Ammon's horn (tissue), 1 donor: ENCODE measurements around the gene CD46.

Experiments used
- DNase-seq: peaks from one replicate; pipeline ENCODE4 v3.0.0-alpha.2; 2016; ENCODE audit warnings: low spot score

Gene CD46

DNA sequence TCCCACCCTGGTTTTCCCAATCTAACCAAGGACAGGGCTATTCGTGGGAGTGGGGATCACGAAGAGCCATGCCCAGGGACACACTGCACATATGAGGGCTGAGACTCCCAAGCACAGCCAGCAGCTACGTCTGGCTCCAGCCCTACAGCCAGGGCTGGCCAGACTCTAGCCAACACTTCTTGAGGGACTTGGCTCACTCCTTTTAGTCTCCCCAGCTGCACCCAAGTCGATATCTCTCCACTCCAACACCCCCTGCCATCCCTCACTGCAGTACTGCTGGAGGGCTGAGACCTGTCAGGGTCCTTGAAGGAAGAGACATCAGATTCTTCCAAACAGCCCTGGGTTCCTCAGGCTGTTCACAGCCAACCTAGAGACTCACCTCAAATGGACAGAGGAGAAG lies 62.6 kb downstream of the CD46 start:
- DNase-seq, result no peak

DNA sequence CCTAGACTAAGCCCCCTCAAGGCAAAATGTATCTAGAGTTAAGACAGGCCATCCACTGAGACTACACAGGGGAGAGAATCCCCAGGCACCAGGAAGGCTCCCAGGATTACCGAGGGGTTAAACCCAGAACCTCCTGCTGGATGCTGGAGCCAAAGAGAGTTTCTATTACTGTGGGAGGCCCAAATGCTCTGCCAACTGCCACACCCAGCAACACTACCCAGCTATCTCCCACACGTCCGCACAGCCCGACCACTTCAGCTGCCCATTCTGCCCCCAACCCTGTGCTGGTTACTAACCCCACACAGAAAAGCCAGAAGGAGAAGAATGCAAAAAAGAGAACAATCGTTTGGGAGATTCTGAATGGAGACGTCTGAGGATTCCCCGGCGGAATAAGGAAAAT lies 63.6 kb downstream of the CD46 start:
- DNase-seq, result no peak

DNA sequence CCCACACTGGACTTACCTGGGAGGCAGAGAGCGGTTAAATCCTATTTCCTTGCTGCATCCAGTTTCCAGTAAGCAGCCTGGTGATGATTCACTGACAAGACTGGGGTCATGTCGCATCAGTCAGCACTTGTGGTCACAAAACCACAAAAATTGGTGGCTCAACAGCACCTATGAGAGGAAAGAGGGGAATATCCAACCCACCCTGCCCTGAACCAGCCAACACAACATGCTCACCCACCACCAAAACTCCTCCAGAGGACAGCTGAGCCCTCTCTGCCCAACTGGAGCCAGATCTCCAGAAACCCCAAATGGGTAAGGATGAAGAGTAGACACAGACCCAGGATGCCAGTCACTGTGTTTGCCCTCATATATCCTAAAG lies 64.0 kb downstream of the CD46 start:
- DNase-seq, result no peak

DNA sequence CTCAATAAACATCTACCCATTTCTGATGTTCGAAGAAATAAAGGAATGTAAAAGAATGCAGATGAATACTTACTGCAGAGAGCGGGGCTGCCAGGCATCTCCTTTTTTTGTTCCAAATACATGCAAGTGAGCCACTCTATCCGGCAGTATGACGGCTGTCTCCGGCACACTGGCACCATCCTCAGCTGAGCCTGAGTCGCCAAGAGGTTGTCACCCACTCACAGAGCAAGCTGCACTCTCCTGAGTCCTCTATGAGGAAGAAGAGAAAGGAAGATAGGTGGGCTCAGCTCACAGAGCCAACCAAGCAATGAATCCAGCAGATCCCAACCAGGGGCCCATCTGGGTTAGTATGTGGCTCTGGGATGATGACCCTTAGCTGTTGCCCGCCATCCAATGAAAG lies 65.3 kb downstream of the CD46 start:
- DNase-seq, result no peak

DNA sequence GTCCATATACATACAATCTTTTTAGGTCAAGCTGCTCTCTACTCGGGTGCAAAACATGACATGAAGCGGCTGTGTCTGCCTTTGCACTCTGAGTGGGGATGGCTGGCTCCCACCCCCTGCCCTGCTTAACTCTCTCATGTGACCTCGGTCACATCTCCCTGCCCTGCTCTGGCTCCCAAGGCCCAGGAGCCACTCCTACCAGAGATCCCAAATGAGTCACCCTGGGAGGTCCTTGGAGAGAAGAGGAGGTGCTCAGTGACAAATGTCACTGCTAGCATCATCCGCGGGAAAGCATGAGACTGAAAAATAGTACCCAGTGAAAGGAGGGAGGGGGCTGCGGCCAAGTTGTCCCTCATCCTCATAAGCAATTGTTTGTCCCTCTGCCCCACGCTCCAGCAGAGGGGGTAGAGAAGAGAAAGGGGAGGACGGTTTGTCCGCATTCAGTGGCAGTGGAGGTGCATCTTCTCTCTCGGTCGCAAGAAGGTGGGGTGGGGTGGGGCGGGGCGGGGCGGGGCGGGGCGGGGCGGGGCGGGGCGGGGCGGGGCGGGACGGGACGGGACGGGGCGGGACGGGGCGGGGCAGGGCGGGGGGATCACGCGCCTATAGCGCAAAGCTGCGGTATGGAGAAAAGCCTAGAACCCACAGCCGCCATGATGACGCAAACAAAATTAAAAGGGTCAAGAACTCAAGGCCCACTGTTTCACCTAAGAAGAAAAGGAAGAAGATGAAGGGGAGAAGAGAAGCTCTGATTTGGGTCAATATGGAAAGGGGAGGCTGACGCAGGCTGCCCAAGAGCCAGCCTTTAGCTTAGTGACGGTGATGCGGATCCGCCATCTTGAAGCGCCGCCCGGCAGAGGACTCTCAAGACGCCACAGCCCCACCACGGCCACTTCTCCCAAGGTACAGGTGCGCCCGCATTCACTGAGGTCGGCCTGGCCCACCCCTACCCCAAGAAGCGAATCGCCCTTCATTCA lies 66.2 kb downstream of the CD46 start:
- no peak for DNase-seq

DNA sequence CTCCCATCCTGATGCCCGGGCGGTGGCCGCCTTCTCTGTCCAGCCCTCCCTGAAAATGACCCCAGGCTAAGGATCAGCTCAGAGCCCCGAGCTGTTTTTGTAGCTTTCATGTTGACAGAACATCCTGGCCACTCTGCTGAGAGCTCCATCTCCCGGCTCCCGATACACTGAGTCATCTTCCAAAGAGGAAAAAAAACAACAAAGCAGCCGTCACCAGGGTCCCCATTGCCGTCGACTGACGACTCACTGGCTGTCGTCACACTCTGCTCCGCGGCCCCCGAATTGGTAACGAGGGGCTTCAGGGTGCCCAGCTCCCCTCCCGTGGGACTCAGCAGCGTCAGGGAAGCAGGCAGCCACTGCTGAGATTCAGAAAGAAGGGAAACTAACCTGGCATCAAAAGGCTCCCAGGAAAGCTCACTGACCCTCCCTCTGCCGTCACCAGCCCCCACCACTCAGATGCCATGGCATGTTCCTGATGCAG lies 67.2 kb downstream of the CD46 start:
- DNase-seq, result no peak

DNA sequence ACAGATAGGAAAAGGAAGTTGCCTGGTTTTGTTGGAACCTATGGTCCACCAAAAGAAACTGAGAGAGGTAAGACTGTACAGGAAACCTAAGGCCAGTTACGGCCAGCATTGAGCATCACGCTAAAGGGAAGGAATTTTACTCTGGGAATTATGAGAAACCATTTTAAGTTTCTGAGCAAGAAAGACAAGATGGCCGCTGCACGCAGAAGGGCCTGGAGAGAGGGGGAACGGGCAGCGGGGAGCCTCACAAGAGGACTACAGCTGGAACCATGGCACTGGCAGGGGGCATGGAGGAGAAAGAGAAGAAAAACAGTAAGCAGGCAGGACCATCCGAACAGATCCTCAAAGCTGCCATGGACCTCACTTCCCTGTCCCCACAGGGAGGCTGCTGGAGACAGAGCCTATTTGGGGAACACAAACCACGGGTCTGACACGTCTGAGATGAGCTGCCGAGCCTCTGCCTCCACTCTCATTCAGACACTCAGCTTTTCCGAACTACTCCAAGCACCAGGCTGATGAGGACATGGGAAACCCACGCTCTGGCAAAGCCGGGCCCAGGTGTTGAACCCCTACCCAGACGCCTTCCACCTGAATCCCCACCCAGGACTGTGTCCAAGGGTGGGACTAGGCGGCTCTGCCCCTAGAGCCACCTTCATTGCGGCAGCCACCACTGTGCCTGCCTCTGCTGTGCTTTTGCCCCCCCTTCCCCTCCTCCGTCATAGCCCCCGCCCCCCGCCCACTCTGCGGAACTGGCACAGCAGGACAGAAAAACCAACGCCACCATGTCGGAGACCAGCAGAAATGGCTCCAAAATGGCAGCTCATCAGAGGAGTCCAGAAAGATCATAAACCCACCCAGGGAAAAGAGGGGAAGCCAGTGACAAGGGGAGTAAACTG lies 69.0 kb downstream of the CD46 start:
- no peak for DNase-seq

DNA sequence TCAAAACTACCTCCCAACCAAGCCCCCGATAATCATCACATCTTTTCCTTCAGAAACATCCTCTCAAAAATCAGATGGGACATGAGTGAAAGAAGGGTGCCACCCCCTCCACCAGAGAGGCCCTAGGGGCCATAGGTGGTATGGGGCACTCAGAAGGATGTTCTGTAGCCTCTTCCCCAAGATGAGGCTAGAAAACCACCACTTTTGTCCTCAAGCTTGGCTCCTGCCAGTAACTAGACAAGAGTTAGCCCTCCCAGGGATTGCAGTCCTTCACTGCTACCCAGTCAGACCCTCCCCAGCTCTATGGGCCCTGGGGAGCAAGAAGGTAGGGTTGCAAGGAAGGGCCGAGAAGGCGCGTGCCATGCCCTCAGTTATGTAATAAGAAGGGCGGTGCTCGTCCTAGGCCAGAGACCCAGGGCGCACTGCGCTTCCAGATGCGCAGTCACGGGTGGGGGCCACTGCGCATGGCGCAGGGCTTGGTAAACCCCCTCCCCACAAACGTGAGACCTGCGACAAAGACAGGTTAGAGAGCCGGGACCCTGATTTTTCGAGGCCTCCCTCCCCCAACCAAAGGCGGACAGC lies 69.7 kb downstream of the CD46 start:
- DNase-seq, result no peak

DNA sequence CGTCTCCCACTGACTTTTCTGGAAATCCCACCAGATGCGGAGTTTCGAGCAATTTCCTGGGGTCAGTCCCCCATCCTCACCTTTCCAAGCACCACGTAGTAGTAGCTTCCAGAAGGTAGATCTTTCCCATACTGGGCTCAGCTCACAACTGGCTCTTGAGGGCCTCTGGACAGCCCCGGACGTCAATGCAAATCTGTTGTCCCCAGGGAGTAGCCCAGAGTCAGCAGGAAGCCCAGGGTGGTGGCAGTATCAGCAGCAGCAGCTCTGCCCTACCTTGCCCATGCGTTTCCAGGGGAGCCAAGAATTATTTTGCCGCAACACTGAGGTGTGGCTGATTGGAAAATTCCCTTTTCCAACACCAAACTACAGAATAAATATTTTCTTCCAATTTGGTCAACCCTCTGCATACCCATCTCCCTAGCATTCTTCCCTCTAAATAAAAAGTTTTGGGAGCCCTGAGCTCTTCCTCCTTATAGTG lies 70.3 kb downstream of the CD46 start:
- DNase-seq, result no peak

DNA sequence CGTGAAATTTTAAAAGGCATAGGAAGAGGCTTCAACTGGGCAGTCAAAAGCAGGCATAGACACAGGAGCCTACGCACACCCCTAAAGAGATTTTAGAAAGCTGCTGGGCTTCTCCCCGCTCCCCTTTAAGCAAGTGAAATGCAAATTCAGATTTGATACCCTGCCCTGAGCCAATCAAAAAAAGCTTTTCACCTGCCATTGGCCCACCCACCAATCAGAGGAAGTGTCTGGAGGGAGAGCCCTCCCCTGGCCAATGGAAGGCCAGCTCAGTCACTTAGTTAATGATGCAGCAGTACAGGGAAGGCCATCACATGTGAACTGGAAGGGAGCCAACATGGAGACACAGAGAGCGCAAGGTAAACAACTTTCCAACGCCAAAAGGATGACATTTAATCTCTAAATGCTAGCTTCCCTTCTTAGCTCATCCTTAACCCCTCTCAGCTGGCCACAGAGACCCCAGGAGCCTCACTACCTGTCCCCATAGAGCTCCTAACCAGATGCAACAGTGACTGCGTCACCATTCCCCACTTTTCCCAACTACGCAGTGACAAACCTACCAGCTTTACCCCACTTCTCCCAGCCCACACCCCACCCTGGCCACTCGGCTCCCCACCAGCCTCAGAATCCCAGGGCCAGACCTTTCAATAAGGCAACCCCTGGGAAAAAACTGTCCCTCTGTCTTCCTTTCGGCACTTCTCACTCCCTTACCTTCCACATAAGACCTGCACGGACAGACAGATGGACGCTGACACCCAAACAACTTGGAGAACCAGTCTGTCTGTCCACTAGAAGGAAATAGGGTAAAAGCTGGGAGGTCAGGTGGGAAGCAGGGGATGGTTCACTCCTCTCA lies 71.0 kb downstream of the CD46 start:
- peak; percentile 99 for DNase-seq

DNA sequence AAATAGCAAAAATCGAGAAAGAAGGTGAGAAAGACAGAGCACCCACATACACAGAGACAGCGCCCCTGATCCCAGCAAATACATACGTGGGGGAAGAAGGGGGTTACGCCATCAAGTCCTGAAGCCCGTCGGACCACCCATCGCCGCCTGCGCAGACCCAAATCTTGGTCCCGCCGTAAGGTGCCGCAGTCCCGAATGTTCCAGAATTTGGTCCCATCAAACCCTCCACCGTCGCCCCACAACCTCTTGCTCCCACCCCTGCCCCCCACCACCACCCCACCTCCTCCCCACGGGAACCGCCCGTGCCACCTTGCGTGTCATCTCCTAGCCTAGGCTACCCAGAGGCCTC lies 71.7 kb downstream of the CD46 start:
- no peak for DNase-seq

DNA sequence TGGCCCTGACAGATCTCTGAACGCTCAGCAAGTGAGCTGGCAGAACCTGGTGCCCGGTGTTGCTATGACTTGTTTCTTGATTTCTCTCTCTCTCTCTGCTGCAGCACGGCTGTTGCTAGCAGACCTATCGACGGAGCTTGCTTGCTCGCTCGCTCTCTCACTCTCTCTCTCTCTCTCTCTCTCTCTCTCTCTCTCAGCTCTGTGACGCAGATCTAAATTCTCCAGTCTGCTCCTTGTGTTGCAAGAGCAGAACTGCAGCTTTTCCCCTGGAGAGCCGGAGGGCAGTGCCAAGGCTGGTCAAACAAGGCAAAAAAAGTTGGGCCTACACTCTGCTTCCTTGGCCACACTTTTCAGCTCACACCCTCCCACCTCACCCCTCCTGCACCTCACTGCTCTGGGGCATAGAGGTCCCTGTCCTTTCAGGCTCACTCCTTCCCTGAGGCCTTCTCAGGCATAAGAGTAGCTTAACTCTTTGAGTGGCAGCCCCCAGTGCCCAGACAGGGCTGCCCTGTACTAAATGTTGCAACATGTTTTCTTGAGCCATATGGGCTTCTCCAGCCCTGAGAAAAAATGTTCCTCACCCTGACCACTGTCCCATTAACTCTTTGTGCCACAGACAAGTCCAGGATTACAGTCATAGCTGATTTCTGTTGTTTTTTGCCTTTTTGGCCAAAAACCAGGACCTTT lies 72.2 kb downstream of the CD46 start:
- DNase-seq, result peak; percentile 95

DNA sequence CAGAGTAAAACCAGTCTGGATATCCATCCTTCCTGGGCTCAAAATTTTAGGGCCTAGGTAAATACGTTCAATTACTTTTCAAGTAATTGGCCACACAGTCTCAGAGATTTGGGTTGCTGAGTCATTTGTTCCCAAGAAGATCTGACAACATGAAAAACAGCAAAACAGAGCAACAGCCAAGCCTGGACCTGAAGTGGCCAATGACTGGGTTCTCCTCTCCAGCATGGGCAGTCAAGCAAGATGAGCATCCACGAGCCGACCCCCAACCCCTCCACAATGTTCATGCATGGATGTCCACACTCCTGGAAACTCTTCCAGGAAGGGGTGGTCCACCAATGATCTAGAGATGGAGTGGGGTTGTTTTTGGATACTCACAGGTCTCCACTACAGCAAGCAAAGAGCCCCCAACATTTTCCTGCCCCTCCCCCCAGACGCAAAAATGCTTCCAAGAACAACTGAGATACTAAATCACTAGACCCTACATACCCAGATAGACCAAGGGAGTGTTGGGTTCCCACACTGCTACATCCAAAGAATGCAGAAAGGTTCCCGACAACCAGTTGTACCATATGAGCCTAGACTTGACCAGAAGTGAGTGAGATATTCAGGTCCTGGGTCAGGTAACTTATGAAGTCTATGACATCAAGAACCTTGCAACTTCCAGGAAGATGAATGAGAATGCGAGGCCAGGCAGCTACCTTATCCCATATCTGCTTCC lies 73.0 kb downstream of the CD46 start:
- DNase-seq, result no peak

DNA sequence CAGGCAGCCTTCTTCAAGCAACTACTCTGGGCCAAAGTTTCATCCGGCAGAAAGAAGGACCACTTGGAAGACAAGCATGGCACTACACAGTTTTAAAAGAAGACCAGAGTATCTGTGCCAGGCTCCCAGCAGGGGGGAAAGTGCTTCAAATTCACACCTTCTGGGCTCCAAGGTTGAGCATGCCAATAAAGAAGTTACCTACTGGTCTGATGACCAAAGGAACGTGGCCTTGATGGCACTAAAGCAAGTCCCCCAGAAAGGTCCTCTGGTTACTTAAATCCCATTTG lies 73.5 kb downstream of the CD46 start:
- DNase-seq, result no peak

DNA sequence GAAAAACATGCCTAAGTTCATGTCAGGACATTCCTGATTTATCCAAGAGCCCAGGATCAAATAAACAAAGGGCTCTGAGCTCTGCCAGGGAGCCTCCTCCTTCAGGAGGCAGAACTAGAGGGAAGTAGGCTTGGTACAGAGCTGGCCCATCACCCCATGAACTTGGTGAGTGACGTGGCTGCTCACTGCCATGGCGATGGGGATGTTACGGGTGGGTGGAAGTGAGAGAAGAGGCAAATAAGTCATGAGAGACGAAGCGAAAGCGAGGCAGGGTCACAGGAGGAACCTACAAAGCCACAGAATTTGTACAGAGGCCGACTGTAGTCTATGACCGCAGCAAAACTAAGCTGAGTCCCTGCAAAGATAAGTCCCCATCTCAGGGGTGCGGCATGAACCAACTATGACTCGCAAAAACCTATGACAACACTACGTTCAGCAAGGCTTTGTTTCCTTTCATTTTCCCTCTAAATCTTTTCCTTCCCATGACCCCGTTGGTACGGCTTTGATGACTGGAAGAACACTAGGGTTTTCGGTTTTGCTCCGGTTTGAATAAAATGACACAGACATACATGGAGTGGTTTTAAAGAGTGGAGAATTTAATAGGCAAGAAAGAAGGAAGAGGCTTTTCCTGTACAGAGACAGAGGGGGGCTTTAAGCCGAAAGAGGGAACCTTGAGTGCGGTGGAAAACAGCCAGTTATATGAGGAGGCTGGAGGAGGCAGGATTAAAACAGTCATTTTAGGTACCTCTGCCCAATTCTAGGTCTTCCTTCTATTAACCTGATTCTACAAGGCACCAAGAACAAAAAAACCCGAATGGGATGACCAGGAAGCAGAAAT lies 74.1 kb downstream of the CD46 start:
- DNase-seq, result peak; percentile 89

DNA sequence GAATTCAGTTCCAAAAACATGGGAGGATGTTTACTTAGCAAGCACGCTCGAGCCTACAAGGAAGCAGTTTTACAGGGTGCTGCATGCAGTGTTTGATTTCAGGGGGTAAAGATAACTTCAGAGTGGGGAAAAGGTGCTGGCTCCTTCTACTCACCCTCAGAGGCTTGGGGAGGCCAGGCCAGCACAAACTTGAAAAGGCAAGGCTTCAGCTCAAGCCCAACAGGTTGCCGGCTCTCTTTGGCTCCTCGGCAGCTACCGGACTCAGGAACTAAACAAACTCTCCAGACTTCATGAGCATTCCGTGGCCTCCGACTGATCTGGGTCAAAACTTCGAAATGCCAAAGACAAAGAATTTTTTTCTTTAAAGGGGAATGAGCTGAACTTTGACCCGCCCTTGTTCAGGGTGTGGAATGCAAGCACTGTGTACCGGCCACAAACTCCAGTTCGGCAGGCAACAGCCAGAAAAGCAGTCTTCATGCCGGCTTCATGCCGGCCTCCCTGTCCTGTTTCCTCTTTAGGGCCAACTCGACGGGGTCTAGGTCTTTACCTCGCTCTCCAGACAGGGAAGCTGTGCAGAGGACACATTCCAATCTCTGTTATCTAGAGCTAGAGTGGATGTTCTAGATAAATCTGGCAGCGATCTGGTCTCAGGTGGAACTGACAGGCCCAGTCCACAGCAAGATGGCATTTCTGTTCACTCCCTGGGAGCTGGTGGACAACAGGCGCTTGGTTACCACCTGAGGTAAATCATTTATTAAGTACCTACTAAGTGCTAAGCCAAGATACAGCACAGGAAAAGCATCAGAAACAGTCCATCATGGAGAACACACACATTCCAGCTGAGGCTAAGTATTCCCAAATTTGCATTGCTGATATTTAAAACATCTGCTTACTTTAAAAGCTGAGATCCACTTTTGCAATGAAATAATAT lies 75.0 kb downstream of the CD46 start:
- no peak for DNase-seq

DNA sequence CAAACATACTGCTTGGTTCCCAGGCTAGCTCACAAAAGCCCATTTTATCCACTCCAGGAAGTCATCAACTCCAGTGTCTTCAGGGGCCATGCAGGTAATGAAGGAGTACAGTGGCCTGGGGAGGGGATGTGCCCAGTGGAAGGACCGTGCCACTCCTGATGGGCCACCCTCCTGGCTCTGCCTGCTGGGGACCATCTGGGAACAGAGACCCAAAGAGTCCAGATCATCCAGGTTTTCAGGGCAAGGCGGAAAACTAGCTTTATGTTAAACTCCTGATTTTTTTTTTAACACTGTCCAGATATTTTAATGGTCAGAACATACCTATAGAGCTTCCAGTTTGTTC lies 75.6 kb downstream of the CD46 start:
- no peak for DNase-seq

DNA sequence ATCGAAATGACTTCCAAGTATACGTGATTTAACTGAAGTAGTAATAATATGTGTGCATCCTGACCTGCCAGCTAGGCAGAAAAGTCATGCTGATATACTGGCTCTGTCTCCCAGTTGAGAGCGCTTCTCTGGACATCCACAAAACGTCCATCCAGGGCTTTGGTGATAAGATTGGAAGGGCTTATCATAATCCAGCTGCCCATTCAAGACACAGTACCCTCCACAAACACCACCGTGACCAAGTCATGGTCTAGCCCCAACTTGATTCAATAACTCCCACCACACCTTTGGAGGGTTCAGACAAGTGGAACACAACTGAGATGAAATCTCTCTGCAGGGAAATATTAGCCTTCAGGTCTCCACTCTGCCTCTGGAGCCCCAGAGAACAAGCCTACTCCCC lies 76.2 kb downstream of the CD46 start:
- DNase-seq, result no peak
